Neural crest cell (in vitro differentiated cells): ENCODE results near the gene NDST1. TPM values are rescaled to one million over a fixed set of nuclear protein-coding genes. Genes with fewer than 3 reads are reported as not detected.

Source experiments
- DNase-seq: peaks from one replicate; pipeline ENCODE4 v3.0.0; 2021; ENCODE audit warnings: low read depth, mixed read lengths, low spot score
- H3K27ac Mint-ChIP-seq: one replicate; pipeline ENCODE4 v1.8.0; 2021; ENCODE audit warnings: mild to moderate bottlenecking, mixed read lengths; ENCODE audit not compliant: unreplicated experiment
- H3K27me3 Mint-ChIP-seq: 2 replicates; pipeline ENCODE4 v1.8.0; 2021; ENCODE audit warnings: low read depth, mild to moderate bottlenecking, mixed read lengths
- H3K36me3 Mint-ChIP-seq: 2 replicates; pipeline ENCODE4 v1.8.0; 2021; ENCODE audit warnings: low read depth, mild to moderate bottlenecking, mixed read lengths
- H3K4me1 Mint-ChIP-seq: 2 replicates; pipeline ENCODE4 v1.8.0; 2021; ENCODE audit warnings: mixed read lengths
- H3K4me3 Mint-ChIP-seq: one replicate; pipeline ENCODE4 v1.8.0; 2021; ENCODE audit warnings: mild to moderate bottlenecking, mixed read lengths
- H3K9me3 Mint-ChIP-seq: 2 replicates; pipeline ENCODE4 v1.8.0; 2021; ENCODE audit warnings: mixed read lengths
- CTCF ChIP-seq: fragments of 200-600 bp; sonication (generic); conservative IDR thresholded peaks from 2 replicates; pipeline ENCODE4 v1.5.0; 2021; ENCODE audit warnings: antibody characterized with exemption, mild to moderate bottlenecking
- total RNA-seq: library from RNA; stranded (reverse); gene quantifications from 2 replicates; pipeline ENCODE4 v1.2.1, GENCODE V29; 2021

The NDST1 gene
- total RNA-seq, 1 donor from 2014 or later: 112 TPM

GRCh38 chr5:150505041-150505511 is 2.9 kb upstream of the NDST1 start:
- no peak overlapping the region for H3K4me3 Mint-ChIP-seq
- no peak for DNase-seq
- H3K4me1 Mint-ChIP-seq: peaks cover 32% of the 10 kb centered on the region
- H3K27ac Mint-ChIP-seq: no peak overlapping the region
- H3K27me3 Mint-ChIP-seq: no peaks in the 10 kb centered on the region
- H3K9me3 Mint-ChIP-seq: no peaks in the 10 kb centered on the region
- no peaks in the 10 kb centered on the region for H3K36me3 Mint-ChIP-seq
- TF ChIP-seq CTCF: no peak

GRCh38 chr5:150505816-150506215 is 2.1 kb upstream of the NDST1 start:
- H3K27ac Mint-ChIP-seq: peak overlapping the region; percentile 12
- no peak for TF ChIP-seq CTCF
- H3K27me3 Mint-ChIP-seq: no peaks in the 10 kb centered on the region
- H3K9me3 Mint-ChIP-seq: no peaks in the 10 kb centered on the region
- H3K4me1 Mint-ChIP-seq: peaks cover 32% of the 10 kb centered on the region
- H3K4me3 Mint-ChIP-seq: no peak overlapping the region
- no peak for DNase-seq
- H3K36me3 Mint-ChIP-seq: no peaks in the 10 kb centered on the region

- no peak overlapping the region for H3K4me3 Mint-ChIP-seq
- no peaks in the 10 kb centered on the region for H3K9me3 Mint-ChIP-seq
- no peak for TF ChIP-seq CTCF
- peak overlapping the region; percentile 12 for H3K27ac Mint-ChIP-seq
- H3K36me3 Mint-ChIP-seq: no peaks in the 10 kb centered on the region
- DNase-seq: no peak
- no peaks in the 10 kb centered on the region for H3K27me3 Mint-ChIP-seq
- peaks cover 33% of the 10 kb centered on the region for H3K4me1 Mint-ChIP-seq
These were observed 1.1 kb upstream of the NDST1 start for GRCh38 chr5:150506571-150507473.

GRCh38 chr5:150508277-150508640 is 328 bp downstream of the NDST1 start:
- peaks cover 35% of the 10 kb centered on the region for H3K4me1 Mint-ChIP-seq
- TF ChIP-seq CTCF: no peak
- no peak overlapping the region for H3K4me3 Mint-ChIP-seq
- H3K27me3 Mint-ChIP-seq: no peaks in the 10 kb centered on the region
- H3K27ac Mint-ChIP-seq: no peak overlapping the region
- H3K36me3 Mint-ChIP-seq: no peaks in the 10 kb centered on the region
- H3K9me3 Mint-ChIP-seq: no peaks in the 10 kb centered on the region
- no peak for DNase-seq

GRCh38 chr5:150508828-150509227 is 897 bp downstream of the NDST1 start:
- Mint-ChIP-seq H3K9me3 (no peaks in the 10 kb centered on the region), H3K4me1 (peaks cover 40% of the 10 kb centered on the region), H3K27ac (peak overlapping the region; percentile 19), H3K36me3 (no peaks in the 10 kb centered on the region), H3K4me3 (no peak overlapping the region), H3K27me3 (no peaks in the 10 kb centered on the region)
- no peak for TF ChIP-seq CTCF
- no peak for DNase-seq
